NCI-H510A treated with DMSO at 0.1 percent for 48 hours (cell line): ENCODE measurements around the gene GOLGA6A.
"Not testable (repeated sequence)": the region's sequence is repeated elsewhere in the genome, so short reads cannot be mapped to it uniquely, and the experiment has no call there.

ENCODE experiments used
- DNase-seq: peaks from one replicate; lab custom pipeline; 2025; lab: John Stamatoyannopoulos, UW

GOLGA6A gene, protein sequence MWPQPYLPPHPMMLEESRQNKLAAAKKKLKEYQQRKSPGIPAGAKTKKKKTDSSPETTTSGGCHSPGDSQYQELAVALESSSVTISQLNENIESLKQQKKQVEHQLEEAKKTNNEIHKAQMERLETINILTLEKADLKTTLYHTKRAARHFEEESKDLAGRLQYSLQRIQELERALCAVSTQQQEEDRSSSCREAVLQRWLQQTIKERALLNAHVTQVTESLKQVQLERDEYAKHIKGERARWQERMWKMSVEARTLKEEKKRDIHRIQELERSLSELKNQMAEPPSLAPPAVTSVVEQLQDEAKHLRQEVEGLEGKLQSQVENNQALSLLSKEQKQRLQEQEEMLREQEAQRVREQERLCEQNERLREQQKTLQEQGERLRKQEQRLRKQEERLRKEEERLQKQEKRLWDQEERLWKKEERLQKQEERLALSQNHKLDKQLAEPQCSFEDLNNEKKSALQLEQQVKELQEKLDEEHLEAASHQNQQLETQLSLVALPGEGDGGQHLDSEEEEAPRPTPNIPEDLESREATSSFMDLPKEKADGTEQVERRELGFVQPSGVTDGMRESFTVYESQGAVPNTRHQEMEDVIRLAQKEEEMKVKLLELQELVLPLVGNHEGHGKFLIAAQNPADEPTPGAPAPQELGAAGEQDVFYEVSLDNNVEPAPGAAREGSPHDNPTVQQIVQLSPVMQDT

GRCh38 chr15:74082450-74082849 lies at the start of gene GOLGA6A:
Gene GOLGA6A (minus strand): TSS chr15:74082550. CDS start chr15:74082509, 41 bp downstream.
- DNase-seq: not testable (repeated sequence)

DNA sequence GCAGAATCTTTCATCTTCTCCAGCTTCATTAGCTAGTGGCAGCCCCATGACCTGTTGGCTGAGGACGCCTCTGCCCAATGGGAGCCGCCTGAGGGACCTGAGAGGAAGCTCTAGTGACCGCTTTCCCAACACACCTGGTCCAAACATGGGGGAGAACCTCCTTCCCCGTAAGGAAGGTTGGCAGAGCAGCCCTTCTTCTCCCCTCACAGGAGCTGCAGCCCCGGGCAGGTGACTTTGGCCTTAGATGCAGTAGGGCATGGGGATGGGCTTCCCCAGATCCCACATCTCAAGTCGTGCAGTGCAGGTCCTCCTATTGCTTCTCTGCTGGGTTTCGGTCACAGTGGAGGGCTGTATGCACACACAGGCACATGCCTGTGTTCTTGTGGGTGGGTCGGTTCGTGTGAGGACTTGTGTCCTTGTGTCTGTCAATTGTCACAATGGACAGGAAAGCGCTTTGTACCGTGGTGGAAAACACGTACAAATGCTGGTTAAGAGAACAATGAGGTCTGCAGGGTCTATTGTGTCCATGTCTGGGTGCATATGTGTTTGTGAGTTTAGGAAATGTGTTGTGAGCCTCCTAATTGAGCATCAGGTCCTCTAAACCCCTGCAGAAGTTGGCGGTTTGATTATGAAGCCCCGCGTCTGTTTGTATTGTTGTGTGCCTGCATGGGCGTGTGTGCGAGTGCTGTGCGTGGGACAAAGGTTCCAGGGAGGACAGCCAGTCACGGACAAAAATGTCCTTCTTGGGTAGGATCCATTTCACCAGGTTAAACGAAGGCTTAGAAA lies 49.5 kb upstream of the GOLGA6A start:
- no peak for DNase-seq

- no peak for DNase-seq
Measured at GRCh38 chr15:74130849-74131627, 48.7 kb upstream of the GOLGA6A start.

DNA sequence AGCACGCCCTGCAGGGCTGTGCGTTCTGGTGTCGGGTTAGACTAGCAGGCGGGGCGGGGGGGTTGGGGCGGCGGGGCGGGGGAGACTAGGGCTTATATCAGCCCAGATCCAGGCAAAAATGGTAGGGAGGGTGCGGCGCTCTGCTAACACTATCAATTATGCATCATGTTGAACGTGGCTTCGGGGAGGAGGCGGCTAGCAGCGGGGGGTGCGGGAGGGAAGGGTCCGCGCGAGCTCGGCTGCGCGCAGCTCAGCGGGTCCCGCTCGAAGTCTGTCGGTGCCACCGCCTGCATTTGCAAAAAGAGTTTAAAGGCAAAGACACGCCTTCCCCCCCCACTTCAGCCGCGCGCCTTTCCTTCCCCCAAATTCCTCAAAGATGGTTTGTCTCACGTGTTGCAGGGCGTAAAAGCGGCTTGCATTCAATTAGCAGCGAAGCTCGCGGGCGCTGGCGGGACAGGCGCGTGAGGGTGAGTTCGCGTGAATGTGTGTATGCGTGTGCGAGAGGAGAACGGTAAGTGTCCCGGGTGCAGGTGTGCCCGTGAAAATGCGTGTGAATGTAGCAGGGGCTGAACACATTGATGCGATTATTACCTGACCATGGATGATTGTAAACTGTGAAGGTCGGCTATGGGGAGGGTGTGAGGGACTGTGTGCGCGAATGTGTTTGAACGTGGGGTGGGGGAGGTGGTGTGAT lies 48.0 kb upstream of the GOLGA6A start, which contains the start of gene ISLR2:
ISLR2 (plus strand) TSS at position 432 of the 694 bp plus-strand sequence. CDS start 2,169 bp downstream, outside the sequence.
- DNase-seq: no peak

DNA sequence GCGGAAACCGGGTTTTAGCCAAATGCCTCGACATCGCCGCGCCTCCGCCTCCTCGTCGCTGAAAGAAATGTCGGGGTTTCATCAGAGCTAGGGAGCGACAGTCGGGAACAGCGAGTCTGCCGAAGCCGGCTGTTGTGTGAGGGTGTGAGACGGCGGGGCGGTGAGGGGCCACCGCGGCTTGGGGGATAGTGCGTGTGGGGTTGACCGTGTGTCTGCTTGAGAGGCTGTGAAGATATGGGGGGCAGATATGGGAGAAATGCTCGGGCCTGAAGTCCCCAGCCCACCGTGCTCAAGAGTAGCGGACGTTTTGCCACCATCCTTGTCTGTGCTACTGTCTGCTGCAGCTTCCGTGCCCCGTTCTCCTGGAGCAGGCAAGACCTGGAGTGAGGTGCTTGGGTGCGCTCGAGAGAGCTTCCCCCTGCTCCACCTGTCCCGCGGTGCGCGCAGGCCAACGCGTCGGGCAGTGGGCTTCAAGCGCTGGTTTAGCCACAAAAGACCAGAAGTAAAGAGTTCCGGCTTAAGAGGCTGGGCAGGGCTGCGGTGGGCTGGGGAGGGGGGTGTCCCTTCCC lies 47.3 kb upstream of the GOLGA6A start:
- no peak for DNase-seq

DNA sequence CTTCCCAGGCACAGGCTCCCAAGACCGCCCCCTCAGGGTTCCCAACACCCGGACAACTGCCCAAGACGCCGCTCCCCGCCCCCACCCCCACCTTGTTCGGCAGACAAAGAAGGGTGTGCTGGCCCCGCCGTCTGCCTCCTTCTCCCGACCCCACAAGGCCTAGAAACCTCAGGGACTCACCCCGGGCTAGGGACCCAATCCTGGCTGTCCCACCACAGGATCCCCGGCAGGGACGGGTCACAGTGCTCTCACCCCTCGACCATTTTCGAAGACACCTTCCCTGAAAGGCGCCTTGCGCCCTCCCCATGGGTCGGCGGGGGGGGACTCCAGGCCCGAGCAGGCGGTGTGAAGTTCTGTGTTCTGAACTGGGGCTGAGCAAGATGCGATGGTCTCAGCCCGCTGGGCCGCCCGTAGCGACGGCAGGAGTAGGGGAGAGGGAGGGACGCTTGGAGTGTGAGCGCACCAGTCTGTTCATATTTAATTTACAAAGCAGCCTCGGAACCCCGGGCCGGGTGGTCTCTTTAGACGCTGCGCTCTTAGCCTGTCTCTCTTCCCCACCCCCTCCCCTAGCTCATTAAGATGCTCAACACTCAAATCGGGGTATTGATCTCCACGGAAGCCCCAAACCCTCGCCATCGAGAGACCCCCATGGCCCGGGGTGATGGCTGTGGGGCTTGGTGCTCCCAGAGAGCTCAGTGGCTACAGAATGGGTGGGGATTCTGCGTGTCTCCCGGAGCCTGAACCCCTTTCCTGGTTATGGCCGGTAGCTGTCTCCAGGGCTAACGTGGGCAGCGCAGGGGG lies 46.6 kb upstream of the GOLGA6A start:
- no peak for DNase-seq

- no peak for DNase-seq
Measured at GRCh38 chr15:74127954-74128784, 45.8 kb upstream of the GOLGA6A start.

GRCh38 chr15:74127255-74127953 lies 45.1 kb upstream of the GOLGA6A start:
- DNase-seq: peak; percentile 61

DNA sequence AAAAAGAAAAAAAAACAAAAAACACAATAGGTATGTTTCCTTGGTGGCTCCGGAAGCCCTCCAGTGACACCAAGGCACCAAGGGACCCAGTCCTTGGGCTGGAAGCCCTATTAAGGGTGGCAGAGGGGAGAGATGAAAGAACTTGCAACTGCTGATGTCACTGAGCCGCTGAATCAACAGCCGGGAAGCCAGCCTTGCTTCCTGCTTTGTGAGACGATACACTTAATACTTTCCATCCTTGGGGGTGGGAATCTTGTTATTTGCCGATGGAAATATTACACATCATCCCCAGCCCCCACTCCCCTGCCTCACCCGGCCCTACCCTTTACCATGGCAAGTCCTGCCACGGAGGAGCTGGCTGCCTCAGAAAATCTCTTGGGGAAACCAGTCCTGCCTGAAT lies 42.4 kb upstream of the GOLGA6A start:
- DNase-seq: no peak

DNA sequence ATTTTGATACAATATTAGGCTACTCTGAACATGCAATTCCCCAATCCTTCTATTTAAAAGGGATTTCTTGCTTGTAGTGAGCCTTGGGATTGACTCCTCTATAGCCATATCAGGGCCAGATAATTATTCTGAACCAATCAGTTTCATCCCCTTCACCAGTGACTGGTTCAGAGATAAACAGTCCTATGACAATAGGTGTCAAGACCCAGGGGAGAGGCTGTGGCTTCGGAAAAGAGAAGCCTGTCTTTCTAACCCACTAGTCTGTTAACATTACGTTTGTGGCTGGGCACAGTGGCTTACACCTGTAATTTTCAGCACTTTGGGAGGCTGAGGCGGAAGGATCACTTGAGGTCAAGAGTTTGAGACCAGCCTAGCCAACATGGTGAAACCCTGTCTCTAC lies 41.8 kb upstream of the GOLGA6A start:
- DNase-seq: no peak

DNA sequence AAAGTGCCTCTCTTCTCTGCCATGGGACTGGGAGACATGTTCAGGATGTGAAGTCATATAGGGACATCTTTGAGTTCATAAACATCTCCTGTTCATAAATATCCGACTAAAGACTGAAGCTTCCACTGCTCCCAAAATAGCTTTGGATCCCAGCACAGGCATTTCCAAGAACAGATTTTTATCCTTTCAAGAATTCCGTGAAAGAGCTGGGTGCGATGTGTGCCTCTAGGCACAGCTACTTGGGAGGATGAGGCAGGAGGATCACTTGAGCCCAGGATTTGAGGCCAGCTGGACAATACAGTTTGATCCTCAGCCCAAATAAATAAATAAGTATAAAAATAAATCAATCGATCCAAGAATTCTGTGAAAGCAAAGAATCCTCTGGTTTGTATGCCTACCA lies 41.3 kb upstream of the GOLGA6A start:
- no peak for DNase-seq

DNA sequence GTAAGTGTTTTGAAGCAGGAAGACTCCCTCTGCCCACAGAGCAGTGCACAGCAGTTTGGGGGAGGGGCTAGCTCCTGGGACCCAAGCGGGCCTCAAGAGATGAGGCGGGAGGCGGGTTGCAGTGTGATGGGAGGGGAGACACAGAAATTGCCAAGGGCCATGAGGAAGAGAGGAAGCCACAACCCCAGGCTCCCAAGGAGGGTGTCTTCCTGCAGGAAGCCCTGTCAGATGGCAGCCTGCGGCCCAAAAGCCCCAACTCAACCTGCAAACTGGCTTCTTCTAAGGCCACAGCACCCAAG lies 40.7 kb upstream of the GOLGA6A start:
- no peak for DNase-seq

DNA sequence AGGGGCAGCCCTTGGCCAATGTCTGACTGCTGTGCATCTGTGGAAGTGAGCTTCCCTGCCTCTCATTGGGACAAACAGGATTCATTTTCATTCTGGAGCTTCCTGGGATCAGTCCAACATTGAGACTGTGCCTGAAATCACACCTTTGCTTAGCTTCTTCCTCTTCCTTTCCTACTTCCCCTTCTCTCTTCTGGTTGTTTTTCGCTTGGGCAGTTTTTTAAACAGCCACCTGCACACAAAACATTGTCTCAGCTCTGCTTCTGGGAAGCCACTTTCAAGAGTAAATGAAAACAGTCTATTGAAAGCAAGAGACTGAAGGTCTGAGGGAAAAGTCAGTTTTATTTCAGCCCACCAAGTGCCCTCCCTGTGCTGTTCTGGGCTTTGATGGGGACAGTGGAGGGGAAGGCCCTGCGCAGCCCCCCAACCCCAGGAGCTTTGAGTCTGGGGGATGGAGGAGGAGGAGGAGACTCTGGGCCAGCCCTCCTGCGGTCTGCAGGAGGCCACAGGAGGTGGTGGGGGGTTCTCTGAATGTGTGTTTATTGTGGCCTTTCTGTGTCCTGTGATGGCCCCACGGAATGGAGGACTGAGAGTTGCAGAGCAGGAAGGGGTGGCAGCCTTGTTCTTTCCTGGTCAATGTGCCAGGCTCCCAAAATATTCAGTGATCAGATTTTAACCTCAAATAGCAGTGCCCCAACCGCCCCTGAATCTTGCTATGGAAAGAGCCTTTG lies 40.2 kb upstream of the GOLGA6A start:
- DNase-seq: no peak

- DNase-seq: no peak
Measured at GRCh38 chr15:74121858-74122257, 39.5 kb upstream of the GOLGA6A start.

DNA sequence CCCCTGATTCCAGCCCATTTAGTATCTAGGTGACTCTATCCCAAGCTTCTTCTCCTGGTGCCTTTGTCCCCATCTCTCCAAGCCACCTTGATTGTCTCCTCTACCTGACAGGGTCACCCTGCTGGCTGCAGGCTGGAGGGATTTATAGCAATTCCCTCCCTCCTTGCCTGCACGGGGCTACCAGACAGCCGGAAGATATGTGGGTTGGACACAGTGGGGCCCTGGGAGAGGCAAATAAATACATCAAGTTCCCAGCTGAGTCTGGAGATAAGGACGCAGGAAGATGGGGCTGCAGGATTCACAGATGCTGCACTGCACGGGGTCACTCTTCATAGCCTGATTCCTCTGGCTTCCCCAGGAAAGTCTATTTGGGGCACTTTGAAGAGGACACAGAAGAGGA lies 38.7 kb upstream of the GOLGA6A start:
- DNase-seq: no peak

GRCh38 chr15:74120426-74120825 lies 38.1 kb upstream of the GOLGA6A start:
- no peak for DNase-seq

DNA sequence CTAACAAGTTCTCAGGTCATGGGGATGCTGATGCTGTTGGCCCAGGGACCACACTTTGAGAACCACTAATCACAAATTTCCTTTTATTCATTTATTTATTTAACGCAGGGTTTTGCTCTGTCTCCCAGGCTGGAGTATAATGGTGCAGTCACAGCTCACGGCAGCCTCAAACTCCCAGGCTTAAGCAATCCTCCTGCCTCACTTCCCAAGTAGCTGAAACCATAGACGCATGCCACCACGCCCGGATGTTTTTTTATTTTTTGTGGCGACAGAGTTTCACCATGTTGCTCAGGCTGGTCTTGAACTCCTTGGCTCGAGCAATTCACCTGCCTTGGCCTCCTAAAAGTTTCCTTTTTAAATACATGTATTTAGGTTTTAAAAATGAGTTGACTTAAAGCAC lies 27.4 kb upstream of the GOLGA6A start:
- DNase-seq: no peak

DNA sequence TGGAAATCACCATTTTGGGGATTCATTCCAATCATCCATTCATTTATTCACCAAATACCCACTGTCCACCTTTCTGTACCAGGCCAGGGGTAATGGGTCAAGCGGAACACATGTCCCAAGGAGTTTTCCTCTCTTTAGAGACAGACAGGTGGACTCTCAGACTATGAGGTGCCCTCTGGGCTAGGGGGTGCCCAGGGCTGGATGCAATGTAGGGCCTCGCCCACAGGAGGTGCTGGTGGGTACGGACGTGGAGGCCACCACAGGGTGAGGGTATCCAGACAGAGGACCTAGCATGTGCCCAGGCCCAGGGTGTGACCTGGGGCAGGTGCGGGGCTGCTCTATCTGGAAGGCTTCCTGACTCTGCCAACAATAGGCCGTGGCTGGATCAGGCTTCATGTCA lies 26.3 kb upstream of the GOLGA6A start:
- not testable (repeated sequence) for DNase-seq
